Activated T-cell treated with anti-CD3 and anti-CD28 coated beads for 24 hours (primary cell): ENCODE measurements around the gene PRKRA.
"Not testable (repeated sequence)": the region's sequence is repeated elsewhere in the genome, so short reads cannot be mapped to it uniquely, and the experiment has no call there.

Experiments used
- DNase-seq: peaks from one replicate; pipeline ENCODE4 v3.0.0-alpha.2; 2020; ENCODE audit warnings: low read depth

The PRKRA gene

GRCh38 chr2:178413472-178414265 lies 37.3 kb downstream of the PRKRA start:
- peak; percentile 72 for DNase-seq

DNA sequence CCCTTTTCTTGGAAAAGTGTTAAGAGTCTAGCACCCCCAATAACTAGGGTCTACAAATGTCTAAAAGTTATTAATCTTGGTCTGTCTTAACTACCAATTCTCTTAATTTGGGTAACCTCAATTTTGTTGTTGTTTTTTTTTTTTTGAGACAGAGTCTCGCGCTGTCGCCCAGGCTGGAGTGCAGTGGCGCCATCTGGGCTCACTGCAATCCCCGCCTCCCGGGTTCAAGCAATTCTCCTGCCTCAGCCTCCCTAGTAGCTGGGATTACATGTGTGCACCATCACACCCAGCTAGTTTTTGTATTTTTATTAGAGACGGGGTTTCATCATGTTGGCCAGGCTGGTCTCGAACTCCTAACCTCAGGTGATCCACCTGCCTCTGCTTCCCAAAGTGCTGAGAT lies 38.5 kb downstream of the PRKRA start:
- DNase-seq = not testable (repeated sequence)

DNA sequence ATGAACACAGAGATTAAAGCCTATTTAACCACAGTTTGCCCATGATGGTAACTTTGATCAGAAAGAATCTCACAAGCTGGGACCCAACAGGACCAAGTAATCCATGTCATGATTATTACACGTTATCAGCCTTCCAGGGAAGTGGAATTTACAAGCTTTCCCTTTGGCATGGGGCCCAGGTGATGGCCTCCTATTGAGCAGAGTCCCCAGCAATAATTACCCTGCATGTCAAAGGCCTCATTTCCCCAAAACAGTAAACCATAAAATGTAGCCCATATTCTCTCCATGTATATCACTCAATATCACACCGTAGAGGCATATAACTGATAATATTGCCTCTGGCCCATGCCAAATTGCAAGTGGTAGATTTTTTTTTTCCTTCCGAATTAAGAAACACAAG lies 38.9 kb downstream of the PRKRA start:
- no peak for DNase-seq

DNA sequence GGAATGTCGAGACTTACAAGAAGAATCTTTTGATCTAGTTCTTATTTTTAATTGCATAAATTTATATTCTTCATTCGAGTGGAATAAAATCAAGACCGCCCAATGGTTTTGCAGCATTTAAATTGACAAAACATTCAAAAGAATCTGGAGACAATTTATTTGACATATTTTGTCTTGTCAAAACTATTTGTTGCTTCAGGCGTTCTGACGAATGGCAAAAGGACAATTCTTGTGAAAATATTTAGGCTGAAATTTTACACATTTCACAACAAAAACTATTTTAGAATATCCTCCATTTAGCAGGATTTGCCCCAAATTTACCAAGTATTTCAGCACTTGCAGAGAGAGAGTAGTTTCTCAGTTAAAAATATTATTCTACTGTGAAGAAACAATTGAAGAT lies 41.7 kb downstream of the PRKRA start:
- no peak for DNase-seq

- no peak for DNase-seq
Measured at GRCh38 chr2:178404368-178404767, 46.6 kb downstream of the PRKRA start.

- no peak for DNase-seq
Measured at GRCh38 chr2:178403671-178404306, 47.2 kb downstream of the PRKRA start.

DNA sequence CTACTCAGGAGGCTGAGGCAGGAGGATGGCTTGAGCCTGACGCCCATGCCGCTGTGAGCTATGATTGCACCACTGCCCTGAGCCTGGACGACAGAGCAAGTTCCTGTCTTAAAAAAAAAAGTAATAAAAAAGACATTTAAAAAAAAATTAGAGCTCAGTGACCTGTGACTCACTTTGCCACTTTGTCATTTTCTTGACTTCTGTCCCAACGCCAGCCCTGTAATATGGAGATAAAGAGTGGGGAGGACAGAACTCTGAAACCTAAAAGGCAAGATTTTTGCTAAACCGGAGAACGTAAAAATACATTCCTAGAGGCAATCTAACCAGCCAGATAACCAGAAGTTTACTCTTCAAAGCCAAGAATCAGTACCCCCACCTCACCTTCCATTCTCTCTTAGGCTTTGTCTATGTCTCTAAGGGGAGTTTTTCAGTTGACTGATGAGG lies 49.0 kb downstream of the PRKRA start:
- no peak for DNase-seq

DNA sequence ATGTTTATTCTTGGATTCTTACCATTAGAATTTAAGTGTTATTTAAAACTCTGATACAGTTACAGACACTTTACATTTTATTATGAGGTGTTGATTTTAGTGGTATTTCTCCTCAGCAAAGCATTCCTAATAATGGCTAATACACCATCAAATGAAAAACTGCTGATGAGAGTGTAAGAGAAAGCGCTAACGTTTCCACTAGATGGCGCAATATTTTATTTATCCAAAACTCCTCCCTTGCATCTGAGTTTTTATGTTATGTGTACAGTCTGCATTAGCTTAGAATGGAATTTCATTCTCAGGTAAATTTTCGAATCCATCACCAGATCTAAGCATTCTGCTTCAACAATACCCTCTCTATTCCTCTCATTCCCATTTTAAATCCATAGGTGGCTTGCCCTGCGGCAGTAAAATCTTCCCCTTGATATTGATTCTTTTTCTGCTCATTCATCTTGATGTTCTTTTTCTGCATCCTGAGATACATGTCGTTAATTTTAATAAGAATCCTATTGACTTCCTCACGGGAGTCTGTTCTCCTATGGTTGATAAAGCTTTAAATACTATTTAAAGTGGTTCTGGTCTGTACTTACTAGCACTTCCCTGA lies 53.9 kb downstream of the PRKRA start:
- DNase-seq = no peak

DNA sequence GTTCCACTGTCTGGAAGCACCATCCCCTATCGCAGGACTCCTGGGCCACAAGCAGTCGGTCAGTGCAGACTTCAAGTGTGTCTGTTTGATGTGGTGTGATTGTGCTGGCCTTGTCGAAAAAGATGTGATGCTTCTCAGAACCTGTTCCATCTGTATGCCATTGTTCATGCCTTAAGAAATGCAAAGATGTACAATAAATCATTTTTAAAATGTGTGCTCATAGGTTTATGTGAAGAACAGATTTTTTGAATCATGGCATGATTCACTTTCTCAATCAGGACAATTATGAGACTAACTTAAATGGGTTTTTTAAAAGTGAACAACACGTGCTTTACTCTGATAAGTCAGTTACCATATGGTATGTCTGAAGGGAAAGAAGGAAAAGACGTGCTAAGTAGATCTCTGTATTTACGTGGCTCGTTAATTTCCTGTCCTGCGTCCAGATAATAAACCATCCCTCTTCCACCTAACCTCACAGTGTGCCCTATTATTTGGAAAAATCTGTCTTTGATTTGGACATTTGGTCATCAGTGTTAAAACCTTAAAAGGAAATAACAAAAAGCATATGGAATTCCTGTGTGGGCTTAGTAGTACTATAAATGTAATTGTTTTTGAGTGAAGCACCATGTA lies 54.9 kb downstream of the PRKRA start:
- no peak for DNase-seq

DNA sequence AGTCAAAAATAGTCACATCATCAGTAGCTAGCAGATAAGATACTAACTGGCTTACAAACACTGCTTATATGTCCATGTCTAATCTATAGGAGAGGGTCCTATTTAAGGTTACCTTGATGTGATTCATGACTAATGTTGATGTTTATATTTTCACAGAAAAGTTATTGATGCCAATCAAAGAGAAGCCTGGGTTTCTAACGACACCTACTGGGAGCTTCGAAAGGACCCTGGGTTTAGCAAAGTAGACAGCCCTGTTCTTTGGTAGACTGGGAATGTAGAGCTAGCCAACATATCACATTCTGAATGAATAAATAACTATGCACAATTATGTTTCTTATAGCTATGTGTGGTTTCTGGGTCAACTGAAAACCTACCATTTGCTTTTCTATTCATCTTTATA lies 55.7 kb downstream of the PRKRA start:
- DNase-seq = no peak

DNA sequence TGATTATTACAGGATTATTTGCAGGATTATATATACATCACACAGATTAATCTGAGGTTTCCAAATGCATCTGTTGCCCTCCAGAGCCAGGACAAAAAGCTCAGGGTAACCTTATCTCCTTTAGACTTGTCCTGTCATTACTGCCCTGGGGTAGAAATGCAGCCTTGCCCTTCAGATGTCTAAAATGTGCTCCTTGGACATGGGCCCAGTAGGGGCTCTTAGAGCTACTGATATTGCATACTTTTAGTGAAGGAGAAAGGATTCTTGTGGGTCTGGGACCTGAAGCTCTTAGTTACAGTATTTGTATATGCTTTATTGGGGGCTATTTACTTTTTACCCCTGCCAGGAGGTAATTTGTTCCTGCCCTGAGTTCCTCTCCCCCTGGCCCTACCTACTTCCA lies 56.1 kb downstream of the PRKRA start:
- DNase-seq = no peak

DNA sequence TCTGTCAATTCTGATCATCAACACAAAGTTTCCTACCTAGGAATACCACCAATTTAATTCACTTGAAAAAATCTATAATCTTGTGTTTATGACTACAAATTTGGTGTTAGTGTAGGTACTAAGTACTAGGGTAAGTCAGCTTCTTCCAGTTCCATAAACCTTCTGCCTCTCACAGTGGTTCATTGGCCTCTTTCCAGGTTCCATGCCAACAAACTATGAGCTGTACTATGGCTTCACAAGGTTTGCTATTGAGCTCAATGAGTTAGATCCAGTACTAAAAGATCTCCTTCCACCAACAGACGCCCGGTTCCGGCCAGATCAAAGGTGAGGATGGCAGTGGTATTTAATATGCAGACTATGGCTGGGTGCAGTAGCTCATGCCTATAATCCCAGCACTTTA lies 58.8 kb downstream of the PRKRA start:
- DNase-seq = no peak

DNA sequence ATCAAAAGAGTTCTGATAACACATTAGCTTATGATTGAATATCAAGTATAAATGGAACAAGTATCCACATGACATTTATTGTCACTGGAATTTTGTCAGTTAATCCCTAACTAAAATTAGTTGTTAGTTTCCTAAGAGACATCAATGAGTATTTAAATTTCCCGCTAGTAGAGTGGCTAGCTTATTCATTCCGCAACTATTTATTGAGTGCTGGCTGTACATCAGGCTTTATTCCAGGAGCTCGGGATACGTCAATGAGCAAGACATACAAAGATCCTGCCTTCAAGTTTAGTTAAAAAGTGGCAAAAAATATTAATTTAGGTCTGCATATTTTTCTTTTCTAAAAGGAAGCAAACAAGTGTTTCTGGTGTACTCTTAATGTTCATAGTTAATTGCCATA lies 59.3 kb downstream of the PRKRA start:
- no peak for DNase-seq

- no peak for DNase-seq
Measured at GRCh38 chr2:178388287-178388686, 62.7 kb downstream of the PRKRA start.

- DNase-seq = no peak
Measured at GRCh38 chr2:178386986-178387597, 63.9 kb downstream of the PRKRA start.

DNA sequence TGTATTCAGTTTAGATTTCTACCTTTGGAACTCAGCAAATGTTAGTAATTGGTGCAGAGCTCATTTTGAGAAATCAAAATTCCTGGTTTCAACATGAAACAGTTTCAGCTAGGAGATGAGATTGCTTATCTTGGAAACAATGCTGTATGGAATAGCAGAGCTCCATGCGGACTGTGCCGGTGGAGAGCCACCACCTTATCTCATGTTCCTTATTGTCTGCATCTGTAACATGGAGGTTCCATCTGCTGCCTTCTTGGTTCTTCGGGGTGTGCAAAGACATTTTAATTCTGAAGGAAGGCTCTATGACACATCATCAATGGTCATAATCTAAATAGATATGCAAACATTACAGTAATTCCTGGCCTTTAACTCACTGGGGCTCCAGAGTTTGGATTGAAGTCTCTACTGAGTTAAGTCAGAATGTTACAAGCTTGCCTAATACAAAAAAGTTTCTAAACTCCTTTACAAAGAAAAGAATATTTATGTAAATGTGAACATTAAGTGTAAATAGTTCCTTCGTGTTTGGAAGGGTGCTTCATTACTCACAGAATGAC lies 65.3 kb downstream of the PRKRA start:
- DNase-seq = no peak

- no peak for DNase-seq
Measured at GRCh38 chr2:178383718-178384117, 67.3 kb downstream of the PRKRA start.
